ENCODE results near the gene KANSL3. TPM values are rescaled to one million over a fixed set of nuclear protein-coding genes. Genes with fewer than 3 reads are reported as not detected.

Gene KANSL3
- total and polyA plus RNA-seq, 9 of the 15 experiments (the other 6 are each of a cell fraction or from before 2014, with no cell fraction given), result 11.3 to 43.7 (median 27.9) TPM

DNA sequence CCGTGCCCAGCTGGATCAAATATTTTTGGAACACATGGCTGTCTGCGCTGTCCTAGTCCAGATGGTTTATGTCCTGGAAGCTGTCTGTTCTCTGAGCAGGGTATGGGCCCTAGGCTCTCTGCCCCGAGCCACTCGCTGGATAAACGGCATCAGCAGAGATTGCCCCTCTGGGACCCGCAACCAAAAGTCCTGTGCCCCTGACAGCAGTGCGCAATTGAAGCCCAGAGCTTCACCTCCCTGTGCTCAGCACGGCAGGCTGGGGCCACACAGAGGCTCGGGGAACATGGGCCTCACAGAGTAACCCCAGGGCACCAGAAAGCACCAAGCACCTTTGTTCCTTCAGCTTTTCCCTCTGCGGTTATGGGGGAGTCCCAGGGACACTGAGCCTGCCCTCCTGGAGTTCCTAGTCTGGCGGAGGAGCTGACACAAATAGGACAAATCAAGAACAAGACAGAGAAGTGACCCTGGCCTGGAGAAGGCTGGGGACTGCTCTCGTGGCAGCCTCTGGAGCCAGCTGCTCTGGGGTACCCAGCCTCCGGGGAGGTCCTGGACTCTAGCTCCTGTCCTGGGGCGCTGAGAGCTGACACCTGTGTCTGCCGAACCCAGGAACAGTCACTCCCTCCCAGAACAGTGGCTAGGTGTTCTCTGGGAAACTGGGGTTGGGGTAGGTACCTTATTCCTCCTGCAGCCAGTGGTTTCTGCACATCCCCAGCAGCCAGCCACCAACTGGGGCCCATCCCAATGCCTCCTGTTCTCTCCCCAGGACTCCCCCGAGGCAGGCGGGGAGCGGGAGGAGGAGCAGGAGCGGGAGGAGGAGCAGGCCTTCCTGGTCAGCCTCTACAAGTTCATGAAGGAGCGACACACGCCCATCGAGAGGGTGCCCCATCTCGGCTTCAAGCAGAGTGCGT is 89.3 kb downstream of the KANSL3 start:
- H3K4me3 ChIP-seq, result no peak overlapping the region
- H3K4me2 ChIP-seq (ENCODE audit: insufficient read depth, low read length), result no peak overlapping the region
- H3K79me2 ChIP-seq (ENCODE audit: control insufficient read depth, insufficient read depth, low read length), result no peaks in the 10 kb centered on the region
- peaks cover 4% of the 10 kb centered on the region; the same call in 1 of the 3 replicates for H3K36me3 ChIP-seq (ENCODE audit: control insufficient read depth, insufficient read depth, low read length)
- H2AFZ ChIP-seq (ENCODE audit: low read depth, low read length), result no peak overlapping the region
- no peaks in the 10 kb centered on the region for H3K27me3 ChIP-seq (ENCODE audit: control insufficient read depth in 2 of 2, insufficient read depth in 2 of 2, low read length in 2 of 2)
- no peaks in the 10 kb centered on the region for H4K20me1 ChIP-seq (replicated peaks; ENCODE audit: control insufficient read depth, insufficient read depth, low read length)
- ATAC-seq (no peak), DNase-seq (ENCODE audit: extremely low read depth in 1 of 4, low spot score in 3 of 4) (no peak), FAIRE-seq (no peak)
- peaks cover 0 to 24% of the 10 kb centered on the region in 2 experiments; a peak in 2 of 5 replicates for H3K4me1 ChIP-seq (replicated peaks in 1 of 2; ENCODE audit: control insufficient read depth in 2 of 2, insufficient read depth in 2 of 2, low read length in 2 of 2)
- H3K9me1 ChIP-seq (ENCODE audit: control insufficient read depth, insufficient read depth, low read length), result no peaks in the 10 kb centered on the region
- ChIA-PET CTCF (ENCODE audit: low intra/inter-chr PET ratio) (interaction anchor here (0.7 kb wide), 1 partner anchor 209 kb away, joined by 4 read pairs; no protein-coding TSS in a partner anchor), POLR2A (interaction anchor here (0.6 to 1.6 kb wide), 4 partner anchors 9 to 16 kb away, joined by 3 to 7 read pairs (median 4); no protein-coding TSS in a partner anchor)
- H3K9me3 ChIP-seq (replicated peaks; ENCODE audit: control insufficient read depth, insufficient read depth, low read depth, low read length), result no peaks in the 10 kb centered on the region
- no TSS peak for BruUV-seq (replicated peaks)
- TF ChIP-seq GABPB1 (CRISPR knock-in tag; IDR thresholded peaks at IDR 0.05) (no peak), NFXL1 (CRISPR knock-in tag; IDR thresholded peaks at IDR 0.05) (no peak), GATA2 (CRISPR knock-in tag; IDR thresholded peaks at IDR 0.05) (no peak), ZNF583 (CRISPR knock-in tag; IDR thresholded peaks at IDR 0.05) (no peak), ZNF76 (CRISPR knock-in tag; IDR thresholded peaks at IDR 0.05; ENCODE audit: borderline replicate concordance) (no peak), ZFX (CRISPR knock-in tag; IDR thresholded peaks at IDR 0.05) (no peak), ATF1 (CRISPR knock-in tag; IDR thresholded peaks at IDR 0.05) (no peak), ATF1 (tag; IDR thresholded peaks at IDR 0.05) (no peak), IFI16 (CRISPR knock-in tag; IDR thresholded peaks at IDR 0.05) (no peak), SNRNP70 (optimal IDR thresholded peaks at IDR 0.05; ENCODE audit: low read depth, low read length) (no peak), DACH1 (IDR thresholded peaks at IDR 0.05; ENCODE audit: partially characterized antibody) (no peak), HDAC1 (IDR thresholded peaks at IDR 0.05) (no peak), KAT8 (IDR thresholded peaks at IDR 0.05; ENCODE audit: low read depth) (no peak), PHTF2 (CRISPR knock-in tag; IDR thresholded peaks at IDR 0.05) (no peak), HDAC6 (IDR thresholded peaks at IDR 0.05; ENCODE audit: low read depth, low read length) (no peak), ZC3H4 (CRISPR knock-in tag; IDR thresholded peaks at IDR 0.05; ENCODE audit: borderline replicate concordance) (no peak)
- TF ChIP-seq, protein P1, sequence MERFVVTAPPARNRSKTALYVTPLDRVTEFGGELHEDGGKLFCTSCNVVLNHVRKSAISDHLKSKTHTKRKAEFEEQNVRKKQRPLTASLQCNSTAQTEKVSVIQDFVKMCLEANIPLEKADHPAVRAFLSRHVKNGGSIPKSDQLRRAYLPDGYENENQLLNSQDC (CRISPR knock-in tag; IDR thresholded peaks at IDR 0.05), result no peak
- TF ChIP-seq, protein P2, sequence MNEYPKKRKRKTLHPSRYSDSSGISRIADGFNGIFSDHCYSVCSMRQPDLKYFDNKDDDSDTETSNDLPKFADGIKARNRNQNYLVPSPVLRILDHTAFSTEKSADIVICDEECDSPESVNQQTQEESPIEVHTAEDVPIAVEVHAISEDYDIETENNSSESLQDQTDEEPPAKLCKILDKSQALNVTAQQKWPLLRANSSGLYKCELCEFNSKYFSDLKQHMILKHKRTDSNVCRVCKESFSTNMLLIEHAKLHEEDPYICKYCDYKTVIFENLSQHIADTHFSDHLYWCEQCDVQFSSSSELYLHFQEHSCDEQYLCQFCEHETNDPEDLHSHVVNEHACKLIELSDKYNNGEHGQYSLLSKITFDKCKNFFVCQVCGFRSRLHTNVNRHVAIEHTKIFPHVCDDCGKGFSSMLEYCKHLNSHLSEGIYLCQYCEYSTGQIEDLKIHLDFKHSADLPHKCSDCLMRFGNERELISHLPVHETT (CRISPR knock-in tag; conservative IDR thresholded peaks at IDR 0.05 in 1 of 2, IDR thresholded peaks at IDR 0.05 in 1 of 2), result no peak
- TF ChIP-seq, protein P3, sequence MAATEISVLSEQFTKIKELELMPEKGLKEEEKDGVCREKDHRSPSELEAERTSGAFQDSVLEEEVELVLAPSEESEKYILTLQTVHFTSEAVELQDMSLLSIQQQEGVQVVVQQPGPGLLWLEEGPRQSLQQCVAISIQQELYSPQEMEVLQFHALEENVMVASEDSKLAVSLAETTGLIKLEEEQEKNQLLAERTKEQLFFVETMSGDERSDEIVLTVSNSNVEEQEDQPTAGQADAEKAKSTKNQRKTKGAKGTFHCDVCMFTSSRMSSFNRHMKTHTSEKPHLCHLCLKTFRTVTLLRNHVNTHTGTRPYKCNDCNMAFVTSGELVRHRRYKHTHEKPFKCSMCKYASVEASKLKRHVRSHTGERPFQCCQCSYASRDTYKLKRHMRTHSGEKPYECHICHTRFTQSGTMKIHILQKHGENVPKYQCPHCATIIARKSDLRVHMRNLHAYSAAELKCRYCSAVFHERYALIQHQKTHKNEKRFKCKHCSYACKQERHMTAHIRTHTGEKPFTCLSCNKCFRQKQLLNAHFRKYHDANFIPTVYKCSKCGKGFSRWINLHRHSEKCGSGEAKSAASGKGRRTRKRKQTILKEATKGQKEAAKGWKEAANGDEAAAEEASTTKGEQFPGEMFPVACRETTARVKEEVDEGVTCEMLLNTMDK (IDR thresholded peaks at IDR 0.05; ENCODE audit: borderline replicate concordance, insufficient read depth, low read depth, low read length, poor library complexity, severe bottlenecking), result no peak
- intact Hi-C loops (cut with micrococcal nuclease), result no loop called here
- 75% methylated on average over 21 of the region's 24 CpGs for WGBS (ENCODE audit: insufficient coverage, low coverage, missing lambda C conversion rate)
- no peak overlapping the region for H3K27ac ChIP-seq (ENCODE audit: extremely low read depth, low read depth, low read length)
- peak overlapping the region in 1 of 2 experiments; percentile 31; a peak in 2 of 4 replicates for H3K9ac ChIP-seq (ENCODE audit: insufficient read depth in 1 of 2, low read depth in 2 of 2, low read length in 2 of 2)
- in situ Hi-C loops (cut with MboI), result no loop called here

Measured in K562 (cell line).